Liver (tissue), 9 donors: Measurements from ENCODE around the gene TGFBI. TPM values are rescaled to one million over a fixed set of nuclear protein-coding genes. Genes with fewer than 3 reads are reported as not detected.

Experiments
- DNase-seq: peaks from one replicate; pipeline ENCODE4 v3.0.0-alpha.2; 2017; ENCODE audit warnings: low spot score
- H3K27ac ChIP-seq, 2 donors: one replicate each; pipeline ENCODE4 v1.7.0; 2013; ENCODE audit warnings: inconsistent platforms in 2 of 2, low read length in 2 of 2, control low read depth in 1 of 2, low read depth in 1 of 2, mild to moderate bottlenecking in 1 of 2
- H3K27me3 ChIP-seq, 4 donors: one replicate each; pipeline versions ENCODE4 v1.6.1 to v1.7.0; 2013; ENCODE audit warnings: low read length in 3 of 4, inconsistent platforms in 1 of 4, mild to moderate bottlenecking in 1 of 4, moderate library complexity in 1 of 4; ENCODE audit not compliant: control insufficient read depth in 4 of 4, insufficient read depth in 4 of 4
- H3K36me3 ChIP-seq, 4 donors: one replicate each; pipeline versions ENCODE4 v1.6.1 to v1.7.0; 2013; ENCODE audit warnings: low read length in 3 of 4, mild to moderate bottlenecking in 3 of 4, low read depth in 1 of 4, moderate library complexity in 1 of 4; ENCODE audit not compliant: control insufficient read depth in 4 of 4, insufficient read depth in 3 of 4
- H3K4me1 ChIP-seq, 4 donors: one replicate each; pipeline versions ENCODE4 v1.6.1 to v1.7.0; 2013; ENCODE audit warnings: low read length in 3 of 4, mild to moderate bottlenecking in 3 of 4, moderate library complexity in 1 of 4; ENCODE audit not compliant: control insufficient read depth in 4 of 4, insufficient read depth in 4 of 4
- H3K4me3 ChIP-seq, 3 donors: one replicate each; pipeline versions ENCODE4 v1.6.1 to v1.7.0; 2013; ENCODE audit warnings: low read length in 3 of 3, control low read depth in 1 of 3, low read depth in 1 of 3, mild to moderate bottlenecking in 1 of 3
- H3K9ac ChIP-seq, 2 donors: one replicate each; pipeline ENCODE4 v1.7.0; 2013; ENCODE audit warnings: low read length in 2 of 2, mild to moderate bottlenecking in 2 of 2, moderate library complexity in 2 of 2, control low read depth in 1 of 2, low read depth in 1 of 2
- H3K9me3 ChIP-seq, 4 donors: one replicate each; pipeline versions ENCODE4 v1.6.1 to v1.7.0; 2013; ENCODE audit warnings: low read length in 3 of 4; ENCODE audit not compliant: control insufficient read depth in 4 of 4
- ATF3 ChIP-seq: IDR thresholded peaks from 2 replicates; pipeline ENCODE4 v1.6.1; 2016; ENCODE audit warnings: antibody characterized with exemption
- EGR1 ChIP-seq, 2 donors: IDR thresholded peaks; 2 replicates each; pipeline ENCODE4 v1.6.1; 2016 to 2018; ENCODE audit warnings: antibody characterized with exemption in 2 of 2, low read depth in 2 of 2
- FOXA2 ChIP-seq: IDR thresholded peaks from 2 replicates; pipeline ENCODE4 v1.6.1; 2016; ENCODE audit warnings: antibody characterized with exemption
- GABPA ChIP-seq, 2 donors: IDR thresholded peaks in 1 of 2; conservative IDR thresholded peaks in 1 of 2; 2 replicates each; pipeline ENCODE4 v1.6.1; 2016; ENCODE audit warnings: antibody characterized with exemption in 2 of 2, mild to moderate bottlenecking in 1 of 2, moderate library complexity in 1 of 2
- HNF4A ChIP-seq, 2 donors: conservative IDR thresholded peaks; 2 replicates each; pipeline ENCODE4 v1.6.1; 2016; ENCODE audit warnings: antibody characterized with exemption in 2 of 2, mild to moderate bottlenecking in 2 of 2
- HNF4G ChIP-seq: IDR thresholded peaks from 2 replicates; pipeline ENCODE4 v1.6.1; 2016; ENCODE audit warnings: antibody characterized with exemption
- JUND ChIP-seq, 2 donors: IDR thresholded peaks; 2 replicates each; pipeline ENCODE4 v1.6.1; 2016; ENCODE audit warnings: antibody characterized with exemption in 2 of 2
- RAD21 ChIP-seq, 2 donors: IDR thresholded peaks; 2 replicates each; pipeline ENCODE4 v1.6.1; 2016; ENCODE audit warnings: antibody characterized with exemption in 2 of 2, mild to moderate bottlenecking in 2 of 2
- SP1 ChIP-seq: IDR thresholded peaks from 2 replicates; pipeline ENCODE4 v1.6.1; 2018; ENCODE audit warnings: antibody characterized with exemption, mild to moderate bottlenecking
- YY1 ChIP-seq: IDR thresholded peaks from 2 replicates; pipeline ENCODE4 v1.6.1; 2016; ENCODE audit warnings: antibody characterized with exemption, mild to moderate bottlenecking
- WGBS: extraction: QIAGEN DNeasy Blood & Tissue Kit; methylation state at CpG from one replicate; pipeline ENCODE4 v1.1.7; 2013; 5-methylcytosine and 5-hydroxymethylcytosine counted together
- polyA plus RNA-seq, 2 donors: library from polyadenylated mRNA; stranded (reverse) in 1 of 2; unstranded in 1 of 2; fragments of 200-250 nt in 1 of 2; fragments of >200 nt in 1 of 2; fragmentation: Nextera tagmentation in 1 of 2; extraction: Ambion mirVana in 1 of 2; gene quantifications; one replicate each; pipeline versions ENCODE4 v1.2.1 to v1.2.3, GENCODE V29; 2013 to 2015
- total RNA-seq, 2 donors: library from RNA; depleted of rRNA; stranded (reverse); fragments of >200 nt; gene quantifications; one replicate each; pipeline ENCODE4 v1.2.3, GENCODE V29; 2014
- TF ChIP-seq, protein P1 (sequence below): IDR thresholded peaks from 2 replicates; pipeline ENCODE4 v1.6.1; 2016; ENCODE audit warnings: antibody characterized with exemption, mild to moderate bottlenecking
- TF ChIP-seq, protein P2 (sequence below): IDR thresholded peaks from 2 replicates; pipeline ENCODE4 v1.6.1; 2016; ENCODE audit warnings: antibody characterized with exemption
- donor health status: healthy.
- donor health status: healthy.
- donor health status: healthy.
- donor health status: healthy.
- donor health status: healthy.

TGFBI gene
- total and polyA plus RNA-seq, 4 donors: 33.7 to 144 (median 44.1) TPM

- H3K4me3 ChIP-seq: no peak overlapping the region
- no peaks in the 10 kb centered on the region for H3K4me1 ChIP-seq
- no peak overlapping the region for H3K27ac ChIP-seq
- no peaks in the 10 kb centered on the region for H3K36me3 ChIP-seq
- 73% methylated on average over 5 of the region's 5 CpGs for WGBS
- no peaks in the 10 kb centered on the region for H3K27me3 ChIP-seq
- no peak overlapping the region for H3K9ac ChIP-seq
- TF ChIP-seq JUND (IDR thresholded peaks at IDR 0.05) (no peak), YY1 (no peak), ATF3 (no peak)
- TF ChIP-seq, protein P1, sequence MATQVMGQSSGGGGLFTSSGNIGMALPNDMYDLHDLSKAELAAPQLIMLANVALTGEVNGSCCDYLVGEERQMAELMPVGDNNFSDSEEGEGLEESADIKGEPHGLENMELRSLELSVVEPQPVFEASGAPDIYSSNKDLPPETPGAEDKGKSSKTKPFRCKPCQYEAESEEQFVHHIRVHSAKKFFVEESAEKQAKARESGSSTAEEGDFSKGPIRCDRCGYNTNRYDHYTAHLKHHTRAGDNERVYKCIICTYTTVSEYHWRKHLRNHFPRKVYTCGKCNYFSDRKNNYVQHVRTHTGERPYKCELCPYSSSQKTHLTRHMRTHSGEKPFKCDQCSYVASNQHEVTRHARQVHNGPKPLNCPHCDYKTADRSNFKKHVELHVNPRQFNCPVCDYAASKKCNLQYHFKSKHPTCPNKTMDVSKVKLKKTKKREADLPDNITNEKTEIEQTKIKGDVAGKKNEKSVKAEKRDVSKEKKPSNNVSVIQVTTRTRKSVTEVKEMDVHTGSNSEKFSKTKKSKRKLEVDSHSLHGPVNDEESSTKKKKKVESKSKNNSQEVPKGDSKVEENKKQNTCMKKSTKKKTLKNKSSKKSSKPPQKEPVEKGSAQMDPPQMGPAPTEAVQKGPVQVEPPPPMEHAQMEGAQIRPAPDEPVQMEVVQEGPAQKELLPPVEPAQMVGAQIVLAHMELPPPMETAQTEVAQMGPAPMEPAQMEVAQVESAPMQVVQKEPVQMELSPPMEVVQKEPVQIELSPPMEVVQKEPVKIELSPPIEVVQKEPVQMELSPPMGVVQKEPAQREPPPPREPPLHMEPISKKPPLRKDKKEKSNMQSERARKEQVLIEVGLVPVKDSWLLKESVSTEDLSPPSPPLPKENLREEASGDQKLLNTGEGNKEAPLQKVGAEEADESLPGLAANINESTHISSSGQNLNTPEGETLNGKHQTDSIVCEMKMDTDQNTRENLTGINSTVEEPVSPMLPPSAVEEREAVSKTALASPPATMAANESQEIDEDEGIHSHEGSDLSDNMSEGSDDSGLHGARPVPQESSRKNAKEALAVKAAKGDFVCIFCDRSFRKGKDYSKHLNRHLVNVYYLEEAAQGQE: no peak
- DNase-seq: no peak
- H3K9me3 ChIP-seq: no peaks in the 10 kb centered on the region
Observed at GRCh38 chr5:136001466-136001981, 27.3 kb upstream of the TGFBI start.

DNA sequence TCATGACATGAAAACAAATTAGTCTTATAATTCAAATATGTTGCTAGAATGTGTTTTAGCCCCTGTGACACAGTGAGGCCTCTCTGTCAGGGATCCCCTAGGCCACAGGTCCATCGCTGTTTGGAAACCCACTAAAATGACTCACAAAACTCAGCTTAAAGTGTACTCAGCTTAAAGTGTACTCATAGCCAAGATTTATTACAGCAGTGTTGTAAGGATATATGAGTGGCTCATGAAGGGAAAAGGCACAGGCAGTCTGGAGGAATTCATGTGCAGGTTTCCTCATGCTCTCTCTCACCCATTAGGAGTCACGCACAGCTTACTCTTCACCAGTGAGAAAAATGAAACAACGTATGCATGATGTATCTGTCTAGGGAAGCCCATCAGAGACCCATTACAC, 24.4 kb upstream of the TGFBI start:
- Histone ChIP-seq H3K9ac (no peak overlapping the region), H3K4me3 (no peak overlapping the region)
- WGBS: 97% methylated on average over 3 of the region's 3 CpGs

GRCh38 chr5:136005476-136005875, 23.3 kb upstream of the TGFBI start:
- TF ChIP-seq FOXA2 (no peak), GABPA (IDR thresholded peaks at IDR 0.05 in 1 of 2, conservative IDR thresholded peaks at IDR 0.05 in 1 of 2) (no peak), RAD21 (IDR thresholded peaks at IDR 0.05) (no peak), YY1 (no peak)
- H3K4me3 ChIP-seq: no peak overlapping the region
- no peak overlapping the region for H3K27ac ChIP-seq
- no peaks in the 10 kb centered on the region for H3K4me1 ChIP-seq
- no peak overlapping the region for H3K9ac ChIP-seq
- DNase-seq: no peak
- H3K36me3 ChIP-seq: no peaks in the 10 kb centered on the region
- H3K27me3 ChIP-seq: no peaks in the 10 kb centered on the region
- no peaks in the 10 kb centered on the region for H3K9me3 ChIP-seq
- 78% methylated on average over 9 of the region's 9 CpGs for WGBS

More for the DNA sequence above, 24.4 kb upstream of the TGFBI start:
- H3K9me3 ChIP-seq: no peaks in the 10 kb centered on the region
- DNase-seq: no peak
- no peak for TF ChIP-seq RAD21 (IDR thresholded peaks at IDR 0.05)
- no peak for TF ChIP-seq JUND (IDR thresholded peaks at IDR 0.05)
- TF ChIP-seq ATF3: no peak
- no peak for TF ChIP-seq HNF4G
- TF ChIP-seq SP1: no peak
- H3K27me3 ChIP-seq: no peaks in the 10 kb centered on the region
- no peaks in the 10 kb centered on the region for H3K4me1 ChIP-seq
- H3K27ac ChIP-seq: no peak overlapping the region
- no peaks in the 10 kb centered on the region for H3K36me3 ChIP-seq

DNA sequence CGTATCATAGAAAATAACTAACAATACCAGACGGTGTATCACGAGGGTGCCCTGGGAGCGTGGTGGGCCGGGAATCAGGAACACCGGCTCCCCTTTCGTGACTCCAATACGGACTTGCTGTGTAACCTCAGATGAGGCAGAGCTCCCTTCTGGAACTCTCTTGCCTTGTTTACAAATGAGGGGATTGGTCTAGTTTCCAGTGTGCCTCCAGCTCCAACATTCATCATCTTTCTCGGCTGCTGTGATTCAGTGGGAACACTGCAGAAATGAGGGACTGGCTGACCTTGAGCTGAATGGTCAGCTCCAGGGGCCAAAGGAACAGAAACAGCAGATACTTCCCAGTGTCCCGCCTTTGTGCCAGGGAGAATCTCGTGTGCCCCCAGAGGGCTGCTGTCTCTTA, 22.6 kb upstream of the TGFBI start:
- H3K36me3 ChIP-seq: no peaks in the 10 kb centered on the region
- H3K4me3 ChIP-seq: no peak overlapping the region
- H3K9me3 ChIP-seq: no peaks in the 10 kb centered on the region
- no peak overlapping the region for H3K27ac ChIP-seq
- no peaks in the 10 kb centered on the region for H3K4me1 ChIP-seq
- no peak for DNase-seq
- H3K27me3 ChIP-seq: no peaks in the 10 kb centered on the region
- 71% methylated on average over 11 of the region's 11 CpGs for WGBS
- H3K9ac ChIP-seq: no peak overlapping the region
- TF ChIP-seq SP1: no peak
- TF ChIP-seq HNF4A (conservative IDR thresholded peaks at IDR 0.05): no peak
- TF ChIP-seq, protein P1: no peak
- TF ChIP-seq EGR1 (IDR thresholded peaks at IDR 0.05; ENCODE audit: low read depth in 2 of 2): no peak
- no peak for TF ChIP-seq HNF4G
- TF ChIP-seq, protein P2, sequence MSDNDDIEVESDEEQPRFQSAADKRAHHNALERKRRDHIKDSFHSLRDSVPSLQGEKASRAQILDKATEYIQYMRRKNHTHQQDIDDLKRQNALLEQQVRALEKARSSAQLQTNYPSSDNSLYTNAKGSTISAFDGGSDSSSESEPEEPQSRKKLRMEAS: no peak
- no peak for TF ChIP-seq GABPA (IDR thresholded peaks at IDR 0.05 in 1 of 2, conservative IDR thresholded peaks at IDR 0.05 in 1 of 2)
- TF ChIP-seq ATF3: no peak
